ENCODE results near the gene TNFAIP8. TPM values are rescaled to one million over a fixed set of nuclear protein-coding genes. Genes with fewer than 3 reads are reported as not detected.
A peak's percentile ranks its signal among the peaks of the same experiment; 100 is the strongest.
"Not testable (repeated sequence)": the region's sequence is repeated elsewhere in the genome, so short reads cannot be mapped to it uniquely, and the experiment has no call there.

TNFAIP8 gene
- total RNA-seq, 1 donor from 2014 or later, result 117 TPM

DNA sequence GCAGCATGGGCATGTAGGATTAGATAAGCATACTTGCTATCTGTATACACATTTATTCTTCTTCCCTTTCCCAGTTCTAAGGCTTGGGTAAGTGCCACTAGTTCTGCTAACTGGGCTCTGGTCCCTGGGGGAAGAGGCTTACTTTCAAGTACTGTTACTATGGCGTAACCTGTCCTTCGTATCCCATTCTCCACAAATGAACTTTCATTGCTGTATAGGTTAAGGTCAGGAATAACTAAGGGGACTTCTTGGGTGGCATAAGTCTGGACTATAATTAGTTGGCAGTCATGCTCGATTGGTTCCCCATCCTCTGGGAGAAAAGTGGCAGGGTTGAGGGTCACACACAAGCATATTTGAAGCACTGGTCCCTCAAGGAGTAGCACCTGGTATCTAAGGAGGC lies 72.8 kb downstream of the TNFAIP8 start:
- H3K9me3 Mint-ChIP-seq; H3K4me3 Mint-ChIP-seq (ENCODE audit: low read depth); H3K36me3 Mint-ChIP-seq (ENCODE audit: low read depth); H3K27ac Mint-ChIP-seq; H3K4me1 Mint-ChIP-seq (ENCODE audit: low read depth); DNase-seq (ENCODE audit: low spot score); intact Hi-C loops (cut with micrococcal nuclease): not testable (repeated sequence)
- H3K27me3 Mint-ChIP-seq (ENCODE audit: low read depth), result peaks cover 10% of the 10 kb centered on the region

DNA sequence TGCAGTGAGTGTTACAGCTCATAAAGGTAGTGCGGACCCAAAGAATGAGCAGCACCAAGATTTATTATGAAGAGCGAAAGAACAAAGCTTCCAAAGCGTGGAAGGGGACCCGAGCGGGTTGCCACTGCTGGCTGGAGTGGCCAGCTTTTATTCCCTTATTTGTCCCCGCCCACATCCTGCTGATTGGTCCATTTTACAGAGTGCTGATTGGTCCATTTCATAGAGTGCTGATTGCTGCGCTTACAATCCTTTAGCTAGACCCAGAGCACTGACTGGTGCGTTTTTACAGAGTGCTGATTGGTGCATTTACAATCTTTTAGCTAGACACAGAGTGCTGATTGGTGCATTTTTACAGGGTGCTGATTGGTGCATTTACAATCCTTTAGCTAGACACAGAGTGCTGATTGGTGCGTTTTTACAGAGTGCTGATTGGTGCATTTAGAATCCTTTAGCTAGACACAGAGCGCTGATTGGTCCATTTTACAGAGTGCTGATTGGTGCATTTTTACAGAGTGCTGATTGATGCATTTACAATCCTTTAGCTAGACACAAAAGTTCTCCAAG lies 76.9 kb downstream of the TNFAIP8 start:
- H3K27ac Mint-ChIP-seq; intact Hi-C loops (cut with micrococcal nuclease); DNase-seq (ENCODE audit: low spot score); H3K4me3 Mint-ChIP-seq (ENCODE audit: low read depth); H3K36me3 Mint-ChIP-seq (ENCODE audit: low read depth); H3K9me3 Mint-ChIP-seq: not testable (repeated sequence)
- Mint-ChIP-seq H3K27me3 (ENCODE audit: low read depth) (peaks cover 13% of the 10 kb centered on the region), H3K4me1 (ENCODE audit: low read depth) (peaks cover 11% of the 10 kb centered on the region)

DNA sequence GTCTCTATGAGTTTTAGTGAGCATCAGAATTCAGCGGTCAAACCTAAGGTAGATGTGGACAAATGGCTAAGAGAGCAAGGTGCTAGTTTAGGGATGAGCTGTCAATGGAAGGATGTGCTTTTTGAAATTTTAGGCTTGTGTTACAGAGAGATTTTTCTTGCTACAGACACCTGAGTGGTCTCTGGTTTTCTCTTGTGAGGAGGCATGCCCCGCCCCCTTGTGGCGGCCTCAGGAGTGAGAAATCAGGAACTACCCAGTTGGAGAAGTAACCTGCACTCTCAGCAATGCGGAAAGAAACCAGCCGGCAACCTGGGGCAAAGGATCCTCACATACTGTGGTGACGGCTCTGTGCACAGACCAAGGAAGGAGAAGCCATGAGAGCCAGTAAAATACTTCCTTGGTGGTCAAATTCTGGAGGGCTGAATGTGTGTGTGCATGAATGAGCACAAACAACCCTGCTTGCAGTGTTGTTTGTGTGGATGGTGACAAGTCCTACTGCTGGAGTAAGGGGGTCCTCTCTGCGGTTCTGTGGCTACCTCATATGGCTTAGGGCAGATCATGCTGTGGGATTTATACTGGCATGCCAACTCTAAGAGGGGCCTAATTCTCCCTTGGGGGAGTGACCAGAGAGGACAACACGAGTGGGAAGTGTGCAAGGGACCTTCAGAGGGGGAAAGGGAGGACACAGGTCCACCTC lies 79.8 kb downstream of the TNFAIP8 start:
- intact Hi-C loops (cut with micrococcal nuclease), result loop anchor here (1.0 kb wide), 1 partner anchor 447 kb away; the partner anchor contains the start of gene DTWD2
- peak; percentile 48 for DNase-seq (ENCODE audit: low spot score)
- Mint-ChIP-seq H3K27ac (no peak overlapping the region), H3K36me3 (ENCODE audit: low read depth) (no peaks in the 10 kb centered on the region), H3K4me1 (ENCODE audit: low read depth) (peaks cover 9% of the 10 kb centered on the region), H3K9me3 (peaks cover 4% of the 10 kb centered on the region), H3K4me3 (ENCODE audit: low read depth) (no peak overlapping the region), H3K27me3 (ENCODE audit: low read depth) (peaks cover 18% of the 10 kb centered on the region)

DNA sequence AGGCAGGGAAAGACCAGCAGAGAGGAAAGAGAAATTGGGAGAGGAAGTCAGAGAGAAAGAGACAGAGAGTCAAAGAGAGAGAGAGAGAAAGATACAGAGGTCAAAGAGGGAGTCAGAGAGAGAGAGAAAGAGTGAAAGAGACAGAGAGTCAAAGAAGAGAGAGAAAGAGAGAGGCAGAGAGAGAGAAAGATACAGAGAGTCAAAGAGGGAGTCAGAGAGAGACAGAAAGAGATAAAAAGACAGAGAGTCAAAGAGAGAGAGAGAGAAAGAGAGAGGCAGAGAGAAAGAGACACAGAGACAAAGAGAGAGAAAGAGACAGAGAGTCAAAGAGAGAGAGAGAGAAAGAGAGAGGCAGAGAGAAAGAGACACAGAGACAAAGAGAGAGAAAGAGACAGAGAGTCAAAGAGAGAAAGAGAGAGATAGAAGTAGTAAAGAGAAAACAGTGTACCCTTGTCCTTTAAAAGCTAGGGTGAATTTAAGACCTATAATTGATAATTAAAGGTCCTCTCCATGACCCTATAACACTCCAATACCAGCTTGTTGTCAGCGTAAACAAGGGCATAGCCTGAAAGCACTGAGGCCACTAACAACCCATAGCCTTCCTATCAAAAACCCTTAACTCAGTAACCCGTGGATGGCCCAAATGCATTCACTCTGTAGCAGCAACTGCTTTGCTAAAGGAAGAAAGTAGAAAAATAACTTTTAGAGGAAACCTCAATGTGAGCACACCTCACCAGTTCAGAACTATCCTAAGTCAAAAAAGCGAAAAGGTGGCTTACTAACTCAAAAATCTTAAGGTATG lies 82.2 kb downstream of the TNFAIP8 start:
- H3K4me1 Mint-ChIP-seq (ENCODE audit: low read depth); H3K4me3 Mint-ChIP-seq (ENCODE audit: low read depth); H3K27ac Mint-ChIP-seq; intact Hi-C loops (cut with micrococcal nuclease); DNase-seq (ENCODE audit: low spot score); H3K36me3 Mint-ChIP-seq (ENCODE audit: low read depth); H3K9me3 Mint-ChIP-seq: not testable (repeated sequence)
- peaks cover 32% of the 10 kb centered on the region for H3K27me3 Mint-ChIP-seq (ENCODE audit: low read depth)

GRCh38 chr5:119438587-119438917 lies 82.7 kb downstream of the TNFAIP8 start:
- H3K4me3 Mint-ChIP-seq (ENCODE audit: low read depth); intact Hi-C loops (cut with micrococcal nuclease); DNase-seq (ENCODE audit: low spot score); H3K27ac Mint-ChIP-seq; H3K4me1 Mint-ChIP-seq (ENCODE audit: low read depth); H3K9me3 Mint-ChIP-seq; H3K36me3 Mint-ChIP-seq (ENCODE audit: low read depth): not testable (repeated sequence)
- peaks cover 34% of the 10 kb centered on the region for H3K27me3 Mint-ChIP-seq (ENCODE audit: low read depth)

- no peaks in the 10 kb centered on the region for H3K36me3 Mint-ChIP-seq (ENCODE audit: low read depth)
- H3K27me3 Mint-ChIP-seq (ENCODE audit: low read depth), result peaks cover 34% of the 10 kb centered on the region
- H3K4me1 Mint-ChIP-seq (ENCODE audit: low read depth), result peaks cover 8% of the 10 kb centered on the region
- H3K4me3 Mint-ChIP-seq (ENCODE audit: low read depth), result peak overlapping the region; percentile 68
- intact Hi-C loops (cut with micrococcal nuclease), result no loop called here
- peaks cover 3% of the 10 kb centered on the region for H3K9me3 Mint-ChIP-seq
- no peak for DNase-seq (ENCODE audit: low spot score)
- H3K27ac Mint-ChIP-seq, result no peak overlapping the region
These were observed 83.4 kb downstream of the TNFAIP8 start for GRCh38 chr5:119439140-119439631.

GRCh38 chr5:119439632-119440031 lies 83.8 kb downstream of the TNFAIP8 start:
- H3K36me3 Mint-ChIP-seq (ENCODE audit: low read depth); H3K4me3 Mint-ChIP-seq (ENCODE audit: low read depth); H3K27ac Mint-ChIP-seq; H3K4me1 Mint-ChIP-seq (ENCODE audit: low read depth); DNase-seq (ENCODE audit: low spot score); intact Hi-C loops (cut with micrococcal nuclease); H3K9me3 Mint-ChIP-seq: not testable (repeated sequence)
- peaks cover 35% of the 10 kb centered on the region for H3K27me3 Mint-ChIP-seq (ENCODE audit: low read depth)

GRCh38 chr5:119444643-119445042 lies 88.8 kb downstream of the TNFAIP8 start:
- H3K27ac Mint-ChIP-seq; H3K4me3 Mint-ChIP-seq (ENCODE audit: low read depth); DNase-seq (ENCODE audit: low spot score); H3K4me1 Mint-ChIP-seq (ENCODE audit: low read depth); H3K36me3 Mint-ChIP-seq (ENCODE audit: low read depth); H3K9me3 Mint-ChIP-seq; intact Hi-C loops (cut with micrococcal nuclease): not testable (repeated sequence)
- peaks cover 34% of the 10 kb centered on the region for H3K27me3 Mint-ChIP-seq (ENCODE audit: low read depth)

- DNase-seq (ENCODE audit: low spot score), result no peak
- Mint-ChIP-seq H3K9me3 (peaks cover 5% of the 10 kb centered on the region), H3K27me3 (ENCODE audit: low read depth) (peaks cover 29% of the 10 kb centered on the region), H3K36me3 (ENCODE audit: low read depth) (no peaks in the 10 kb centered on the region), H3K4me1 (ENCODE audit: low read depth) (no peaks in the 10 kb centered on the region), H3K27ac (no peak overlapping the region), H3K4me3 (ENCODE audit: low read depth) (no peak overlapping the region)
- intact Hi-C loops (cut with micrococcal nuclease), result no loop called here
These were observed 89.7 kb downstream of the TNFAIP8 start for GRCh38 chr5:119445544-119445943.

Other genes starting within 250 kb of the TNFAIP8 start
- 81.1 and 88.1 TPM in 2 replicates for gene HSD17B4, start 96.5 kb downstream of the TNFAIP8 start, total RNA-seq